Measurements from ENCODE around the gene MESD.
"Not testable (repeated sequence)": the region's sequence is repeated elsewhere in the genome, so short reads cannot be mapped to it uniquely, and the experiment has no call there.

The MESD gene

DNA sequence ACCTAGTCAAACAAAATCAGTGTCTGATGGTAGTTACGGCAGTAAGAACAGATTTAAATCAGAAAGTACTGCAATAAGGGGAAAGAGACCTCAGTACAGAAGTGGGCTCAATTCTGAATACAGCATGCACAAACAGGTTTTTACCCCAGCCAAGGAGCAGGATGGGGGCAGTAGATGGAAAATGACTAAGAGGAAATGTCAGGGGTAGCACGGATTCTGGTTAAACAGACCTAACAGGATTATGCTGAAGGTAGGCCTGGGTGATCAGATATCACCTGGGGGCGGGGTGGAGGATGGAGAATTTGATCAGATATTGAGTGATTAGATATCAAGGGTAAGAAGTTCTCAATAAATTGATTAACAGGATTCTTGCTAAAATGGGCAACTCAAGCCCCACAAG lies 19.0 kb downstream of the MESD start:
- H3K36me3 ChIP-seq (ENCODE audit: insufficient read depth, insufficient read length, low read length), result peaks cover 27% of the 10 kb centered on the region
- no peaks in the 10 kb centered on the region for H3K27me3 ChIP-seq (ENCODE audit: insufficient read depth, insufficient read length)
- no peak overlapping the region for H3K4me3 ChIP-seq (ENCODE audit: insufficient read length, low read depth)
- H3K4me1 ChIP-seq (ENCODE audit: insufficient read depth, insufficient read length), result peaks cover 11% of the 10 kb centered on the region
- no peaks in the 10 kb centered on the region for H3K9me3 ChIP-seq (ENCODE audit: insufficient read depth, low read length)
- TF ChIP-seq SUZ12 (IDR thresholded peaks at IDR 0.05; ENCODE audit: extremely low read depth, insufficient read depth, insufficient read length) (no peak), YY1 (IDR thresholded peaks at IDR 0.05; ENCODE audit: insufficient read depth, insufficient read length) (no peak), ZNF274 (IDR thresholded peaks at IDR 0.05; ENCODE audit: low read depth, low read length) (no peak)
- H3K9ac ChIP-seq (ENCODE audit: insufficient read length, low read depth), result no peak overlapping the region
- no peak for DNase-seq (ENCODE audit: low read depth, low spot score)

DNA sequence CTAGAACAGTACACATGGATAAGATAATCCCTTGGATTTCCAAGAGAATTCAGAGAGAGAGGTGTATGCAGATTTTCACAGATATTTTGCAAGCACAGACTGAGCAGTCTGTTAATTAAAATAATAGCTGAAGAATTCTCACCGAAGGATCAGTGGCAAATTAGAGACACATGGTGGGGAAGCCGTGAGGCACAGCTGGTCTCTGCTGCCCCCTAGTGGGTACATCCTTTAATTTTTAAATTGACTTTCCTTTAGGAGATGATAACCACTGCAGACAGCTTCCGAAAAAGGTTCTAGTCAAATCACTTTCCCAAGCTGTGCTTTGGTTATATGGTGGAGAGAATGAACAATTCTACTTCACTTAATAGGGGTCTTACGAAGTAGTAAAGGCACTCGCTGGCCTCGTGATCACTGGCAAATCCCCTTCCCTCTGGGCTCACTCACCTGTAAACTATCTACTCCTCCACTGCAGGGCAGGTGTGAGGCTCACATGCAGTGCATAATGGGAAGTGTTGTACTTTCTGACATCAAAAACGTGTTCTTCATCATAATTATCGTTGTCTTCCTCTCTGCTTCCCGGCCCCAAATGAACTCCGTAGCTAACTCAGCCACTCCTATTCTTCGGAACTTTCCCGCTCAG lies 19.5 kb downstream of the MESD start:
- Histone ChIP-seq H3K4me3 (ENCODE audit: insufficient read length, low read depth) (no peak overlapping the region), H3K27me3 (ENCODE audit: insufficient read depth, insufficient read length) (no peaks in the 10 kb centered on the region), H3K9me3 (ENCODE audit: insufficient read depth, low read length) (no peaks in the 10 kb centered on the region), H3K36me3 (ENCODE audit: insufficient read depth, insufficient read length, low read length) (peaks cover 27% of the 10 kb centered on the region), H3K4me1 (ENCODE audit: insufficient read depth, insufficient read length) (peaks cover 11% of the 10 kb centered on the region), H3K9ac (ENCODE audit: insufficient read length, low read depth) (no peak overlapping the region)
- TF ChIP-seq SUZ12 (IDR thresholded peaks at IDR 0.05; ENCODE audit: extremely low read depth, insufficient read depth, insufficient read length) (no peak), YY1 (IDR thresholded peaks at IDR 0.05; ENCODE audit: insufficient read depth, insufficient read length) (no peak), ZNF274 (IDR thresholded peaks at IDR 0.05; ENCODE audit: low read depth, low read length) (no peak)
- DNase-seq (ENCODE audit: low read depth, low spot score), result no peak

DNA sequence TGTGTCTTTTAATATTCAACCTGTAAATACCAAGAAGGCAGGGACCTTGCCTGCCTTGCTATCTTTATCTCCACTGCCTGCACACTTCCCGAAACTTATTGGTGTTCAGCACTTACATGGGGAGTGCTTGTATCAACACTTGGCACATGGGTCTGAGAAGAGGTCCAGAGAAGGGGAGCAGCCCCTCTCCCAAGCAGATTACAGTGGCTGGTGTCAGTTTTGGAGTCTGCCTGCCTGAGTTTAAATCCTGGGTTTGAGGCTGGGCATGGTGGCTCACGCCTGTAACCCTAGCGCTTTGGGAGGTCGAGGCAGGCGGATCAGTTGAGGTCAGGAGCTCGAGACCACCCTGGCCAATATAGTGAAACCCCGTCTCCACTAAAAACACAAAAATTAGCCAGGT lies 20.3 kb downstream of the MESD start:
- no peak overlapping the region for H3K4me3 ChIP-seq (ENCODE audit: insufficient read length, low read depth)
- TF ChIP-seq YY1 (IDR thresholded peaks at IDR 0.05; ENCODE audit: insufficient read depth, insufficient read length), result no peak
- peaks cover 27% of the 10 kb centered on the region for H3K36me3 ChIP-seq (ENCODE audit: insufficient read depth, insufficient read length, low read length)
- DNase-seq (ENCODE audit: low read depth, low spot score), result no peak
- H3K4me1 ChIP-seq (ENCODE audit: insufficient read depth, insufficient read length), result peaks cover 11% of the 10 kb centered on the region
- no peak overlapping the region for H3K9ac ChIP-seq (ENCODE audit: insufficient read length, low read depth)
- H3K9me3 ChIP-seq (ENCODE audit: insufficient read depth, low read length), result no peaks in the 10 kb centered on the region
- no peaks in the 10 kb centered on the region for H3K27me3 ChIP-seq (ENCODE audit: insufficient read depth, insufficient read length)

DNA sequence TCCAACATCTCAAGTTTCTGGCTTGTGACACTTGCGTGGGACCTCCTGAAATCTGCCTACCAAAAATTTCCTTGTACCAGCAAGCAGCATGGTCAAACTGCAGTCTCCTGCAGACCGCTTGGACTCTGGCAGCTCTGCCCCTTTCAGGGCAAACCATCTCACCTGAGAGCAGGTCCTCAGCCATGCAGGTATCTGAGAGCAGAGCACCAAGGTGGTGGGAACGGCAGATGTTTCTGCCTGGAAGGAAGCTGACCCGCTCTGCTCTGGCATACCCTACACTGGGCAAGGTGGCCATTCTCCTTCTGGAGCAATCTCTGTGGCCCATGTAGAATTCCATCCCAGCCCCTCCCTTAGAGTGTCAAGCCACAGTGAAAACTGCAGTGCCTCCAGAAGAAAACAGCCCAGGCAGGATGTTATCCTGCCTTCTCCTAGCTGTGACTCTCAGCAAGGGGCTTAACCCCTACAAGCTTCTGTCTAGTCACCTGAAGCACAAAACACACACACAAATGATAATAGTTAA lies 21.6 kb downstream of the MESD start:
- no peaks in the 10 kb centered on the region for H3K9me3 ChIP-seq (ENCODE audit: insufficient read depth, low read length)
- no peak overlapping the region for H3K4me3 ChIP-seq (ENCODE audit: insufficient read length, low read depth)
- H3K27me3 ChIP-seq (ENCODE audit: insufficient read depth, insufficient read length), result no peaks in the 10 kb centered on the region
- no peak for TF ChIP-seq YY1 (IDR thresholded peaks at IDR 0.05; ENCODE audit: insufficient read depth, insufficient read length)
- no peak for TF ChIP-seq ZNF274 (IDR thresholded peaks at IDR 0.05; ENCODE audit: low read depth, low read length)
- no peak for TF ChIP-seq SUZ12 (IDR thresholded peaks at IDR 0.05; ENCODE audit: extremely low read depth, insufficient read depth, insufficient read length)
- H3K36me3 ChIP-seq (ENCODE audit: insufficient read depth, insufficient read length, low read length), result peaks cover 19% of the 10 kb centered on the region
- peaks cover 11% of the 10 kb centered on the region for H3K4me1 ChIP-seq (ENCODE audit: insufficient read depth, insufficient read length)
- H3K9ac ChIP-seq (ENCODE audit: insufficient read length, low read depth), result no peak overlapping the region
- DNase-seq (ENCODE audit: low read depth, low spot score), result no peak

DNA sequence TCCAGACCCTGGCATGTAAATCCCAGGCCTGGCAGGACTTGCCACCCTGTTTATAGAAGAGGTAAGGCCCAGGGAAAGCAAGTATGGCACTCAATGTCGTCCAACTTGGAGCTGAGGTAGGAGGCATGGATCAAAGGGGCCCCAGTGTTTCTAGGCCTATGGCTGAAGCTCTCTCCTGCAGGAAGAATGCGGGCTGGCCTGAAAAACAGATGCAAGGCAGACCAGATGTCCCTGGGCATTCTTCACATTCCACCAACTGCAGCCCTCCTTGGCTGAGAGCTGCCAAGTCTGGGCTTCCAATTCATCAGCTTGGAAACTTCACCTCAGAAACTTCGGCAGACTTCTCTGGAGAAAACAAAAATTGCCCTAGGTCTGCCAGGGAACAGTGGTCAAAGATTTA lies 22.2 kb downstream of the MESD start:
- no peak overlapping the region for H3K4me3 ChIP-seq (ENCODE audit: insufficient read length, low read depth)
- no peaks in the 10 kb centered on the region for H3K9me3 ChIP-seq (ENCODE audit: insufficient read depth, low read length)
- peaks cover 19% of the 10 kb centered on the region for H3K36me3 ChIP-seq (ENCODE audit: insufficient read depth, insufficient read length, low read length)
- H3K27me3 ChIP-seq (ENCODE audit: insufficient read depth, insufficient read length), result no peaks in the 10 kb centered on the region
- TF ChIP-seq ZNF274 (IDR thresholded peaks at IDR 0.05; ENCODE audit: low read depth, low read length), result no peak
- no peak for TF ChIP-seq YY1 (IDR thresholded peaks at IDR 0.05; ENCODE audit: insufficient read depth, insufficient read length)
- no peak for TF ChIP-seq SUZ12 (IDR thresholded peaks at IDR 0.05; ENCODE audit: extremely low read depth, insufficient read depth, insufficient read length)
- no peak overlapping the region for H3K9ac ChIP-seq (ENCODE audit: insufficient read length, low read depth)
- peaks cover 11% of the 10 kb centered on the region for H3K4me1 ChIP-seq (ENCODE audit: insufficient read depth, insufficient read length)
- DNase-seq (ENCODE audit: low read depth, low spot score), result peak; percentile 75

DNA sequence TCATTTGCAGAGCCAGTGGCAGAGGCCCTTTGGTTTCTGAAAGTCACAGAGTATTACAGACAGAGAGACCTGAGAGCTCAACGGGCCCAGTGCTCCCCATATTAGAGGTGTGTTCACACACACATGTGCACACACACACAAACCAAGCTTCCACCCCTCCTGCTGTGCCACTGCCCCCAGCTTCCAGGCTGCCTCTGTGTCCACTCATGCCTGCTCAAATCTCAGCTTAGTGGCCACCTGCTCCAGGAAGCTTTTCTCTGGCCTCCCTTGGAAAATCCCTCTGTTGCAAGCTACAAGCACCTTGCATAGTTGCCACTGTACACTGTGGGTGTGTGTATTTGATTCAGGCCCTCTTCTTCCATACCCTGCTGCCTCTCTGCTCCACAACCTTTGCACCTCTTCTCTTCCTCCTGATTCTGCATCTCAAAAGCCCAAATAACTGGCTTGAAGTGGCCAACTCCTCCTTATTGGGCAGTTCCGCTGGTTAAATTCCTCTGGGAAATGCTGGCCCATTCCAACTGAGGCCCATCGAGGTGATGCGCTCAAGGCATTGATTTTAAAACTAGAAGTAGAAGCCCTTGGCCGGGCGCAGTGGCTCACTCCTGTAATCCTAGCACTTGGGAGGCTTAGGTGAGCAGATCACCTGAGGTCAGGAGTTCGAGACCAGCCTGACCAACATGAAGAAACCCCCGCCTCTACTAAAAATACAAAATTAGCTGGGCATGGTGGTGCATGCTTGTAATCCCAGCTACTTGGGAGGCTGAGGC lies 23.0 kb downstream of the MESD start:
- no peak overlapping the region for H3K9ac ChIP-seq (ENCODE audit: insufficient read length, low read depth)
- no peak for DNase-seq (ENCODE audit: low read depth, low spot score)
- no peaks in the 10 kb centered on the region for H3K27me3 ChIP-seq (ENCODE audit: insufficient read depth, insufficient read length)
- H3K4me1 ChIP-seq (ENCODE audit: insufficient read depth, insufficient read length), result peaks cover 10% of the 10 kb centered on the region
- no peak for TF ChIP-seq SUZ12 (IDR thresholded peaks at IDR 0.05; ENCODE audit: extremely low read depth, insufficient read depth, insufficient read length)
- no peak for TF ChIP-seq YY1 (IDR thresholded peaks at IDR 0.05; ENCODE audit: insufficient read depth, insufficient read length)
- TF ChIP-seq ZNF274 (IDR thresholded peaks at IDR 0.05; ENCODE audit: low read depth, low read length), result no peak
- no peaks in the 10 kb centered on the region for H3K9me3 ChIP-seq (ENCODE audit: insufficient read depth, low read length)
- no peak overlapping the region for H3K4me3 ChIP-seq (ENCODE audit: insufficient read length, low read depth)
- peaks cover 15% of the 10 kb centered on the region for H3K36me3 ChIP-seq (ENCODE audit: insufficient read depth, insufficient read length, low read length)

DNA sequence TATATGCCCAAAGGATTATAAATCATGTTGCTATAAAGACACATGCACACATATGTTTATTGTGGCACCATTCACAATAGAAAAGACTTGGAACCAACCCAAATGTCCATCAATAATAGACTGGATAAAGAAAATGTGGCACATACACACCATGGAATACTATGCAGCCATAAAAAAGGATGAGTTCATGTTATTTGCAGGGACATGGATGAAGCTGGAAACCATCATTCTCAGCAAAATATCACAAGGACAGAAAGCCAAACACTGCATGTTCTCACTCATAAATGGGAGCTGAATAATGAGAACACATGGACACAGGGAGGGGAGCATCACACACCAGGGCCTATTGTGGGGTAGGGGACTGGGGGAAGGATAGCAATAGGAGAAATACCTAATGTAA lies 24.2 kb downstream of the MESD start:
- not testable (repeated sequence) for H3K9me3 ChIP-seq (ENCODE audit: insufficient read depth, low read length); H3K4me3 ChIP-seq (ENCODE audit: insufficient read length, low read depth); H3K27me3 ChIP-seq (ENCODE audit: insufficient read depth, insufficient read length); H3K4me1 ChIP-seq (ENCODE audit: insufficient read depth, insufficient read length); DNase-seq (ENCODE audit: low read depth, low spot score); H3K9ac ChIP-seq (ENCODE audit: insufficient read length, low read depth)
- peaks cover 15% of the 10 kb centered on the region for H3K36me3 ChIP-seq (ENCODE audit: insufficient read depth, insufficient read length, low read length)

All from NT2/D1 (cell line).